Ishikawa (cell line): Measurements from ENCODE around the gene MTPN.

ENCODE experiments used
- CEBPB ChIP-seq: IDR thresholded peaks from 2 replicates; pipeline ENCODE4 v1.6.1; 2012
- CREB1 ChIP-seq: IDR thresholded peaks from 2 replicates; pipeline ENCODE4 v1.6.1; 2012; ENCODE audit warnings: low read depth
- EGR1 ChIP-seq: IDR thresholded peaks from 2 replicates; pipeline ENCODE4 v1.6.1; 2012
- EP300 ChIP-seq: IDR thresholded peaks from 2 replicates; pipeline ENCODE4 v1.6.1; 2012; ENCODE audit warnings: borderline replicate concordance
- FOXM1 ChIP-seq: IDR thresholded peaks from 2 replicates; pipeline ENCODE4 v1.6.1; 2012; ENCODE audit warnings: low read depth, borderline replicate concordance
- NFIC ChIP-seq: IDR thresholded peaks from 2 replicates; pipeline ENCODE4 v1.6.1; 2012
- RAD21 ChIP-seq: IDR thresholded peaks from 2 replicates; pipeline ENCODE4 v1.6.1; 2012; ENCODE audit warnings: low read depth
- REST ChIP-seq: IDR thresholded peaks from 2 replicates; pipeline ENCODE4 v1.6.1; 2012; ENCODE audit warnings: low read depth, mild to moderate bottlenecking
- TAF1 ChIP-seq: IDR thresholded peaks from 2 replicates; pipeline ENCODE4 v1.6.1; 2012; ENCODE audit warnings: low read depth, mild to moderate bottlenecking
- TCF12 ChIP-seq: IDR thresholded peaks from 2 replicates; pipeline ENCODE4 v1.6.1; 2012; ENCODE audit warnings: low read depth
- TEAD4 ChIP-seq: IDR thresholded peaks from 2 replicates; pipeline ENCODE4 v1.6.1; 2012
- USF1 ChIP-seq: IDR thresholded peaks from 2 replicates; pipeline ENCODE4 v1.6.1; 2012
- YY1 ChIP-seq: IDR thresholded peaks from 2 replicates; pipeline ENCODE4 v1.6.1; 2012; ENCODE audit warnings: low read depth
- ZBTB7A ChIP-seq: IDR thresholded peaks from 2 replicates; pipeline ENCODE4 v1.6.1; 2012; ENCODE audit warnings: low read depth
- TF ChIP-seq, protein P1 (sequence below): IDR thresholded peaks from 2 replicates; pipeline ENCODE4 v1.6.1; 2012

Gene MTPN

GRCh38 chr7:135888740-135889139 lies 88.4 kb downstream of the MTPN start:
- TF ChIP-seq RAD21 (no peak), REST (no peak), NFIC (no peak), EP300 (no peak), TAF1 (no peak), TCF12 (no peak), ZBTB7A (no peak), CEBPB (no peak), USF1 (no peak), FOXM1 (no peak), EGR1 (no peak)
- TF ChIP-seq, protein P1, sequence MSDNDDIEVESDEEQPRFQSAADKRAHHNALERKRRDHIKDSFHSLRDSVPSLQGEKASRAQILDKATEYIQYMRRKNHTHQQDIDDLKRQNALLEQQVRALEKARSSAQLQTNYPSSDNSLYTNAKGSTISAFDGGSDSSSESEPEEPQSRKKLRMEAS = no peak

GRCh38 chr7:135886345-135887132 lies 90.6 kb downstream of the MTPN start:
- TF ChIP-seq YY1 (no peak), TEAD4 (no peak), RAD21 (no peak), CREB1 (no peak), EP300 (no peak)
- TF ChIP-seq, protein P1 = no peak

DNA sequence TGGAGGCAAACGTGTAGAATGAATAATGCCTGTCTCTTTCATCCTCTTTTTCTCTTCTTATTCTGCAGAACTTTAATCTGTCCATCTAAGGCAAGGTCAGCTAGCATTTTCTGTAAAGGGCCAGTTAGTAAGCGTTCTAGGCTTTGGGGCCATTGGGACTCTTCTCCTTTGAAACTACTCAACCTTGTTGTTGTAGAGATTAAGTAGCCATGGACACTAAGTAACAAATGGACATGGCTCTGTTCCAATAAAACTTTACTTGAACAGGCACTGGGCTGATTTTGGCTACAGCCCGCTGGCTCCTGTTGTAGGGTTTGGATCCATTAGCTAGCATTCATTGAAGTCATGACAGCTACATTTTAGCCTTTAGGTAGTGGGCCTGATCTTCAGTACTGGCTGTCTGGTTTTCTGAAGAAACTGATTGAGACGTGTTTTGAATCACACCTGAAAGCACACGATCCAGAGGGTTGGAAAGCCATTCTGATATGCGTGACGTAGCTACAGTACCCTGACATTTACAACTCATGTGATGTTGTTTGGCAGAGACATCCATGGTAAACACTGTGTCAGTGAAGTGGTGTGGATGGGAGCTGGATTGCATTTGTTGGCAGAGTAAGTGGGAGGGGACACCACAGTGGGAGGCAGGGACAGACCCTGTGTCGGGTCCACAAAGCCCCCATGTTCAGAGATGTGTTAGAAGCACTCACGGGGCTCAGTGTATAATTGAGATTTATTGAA lies 92.5 kb downstream of the MTPN start:
- TF ChIP-seq TAF1 (no peak), RAD21 (no peak), YY1 (no peak)

- no peak for TF ChIP-seq CREB1
- TF ChIP-seq TEAD4 = no peak
- no peak for TF ChIP-seq REST
- no peak for TF ChIP-seq TAF1
- TF ChIP-seq, protein P1 = no peak
- TF ChIP-seq NFIC = no peak
- TF ChIP-seq TCF12 = no peak
- no peak for TF ChIP-seq RAD21
These were observed 97.9 kb downstream of the MTPN start for GRCh38 chr7:135879233-135879632.

DNA sequence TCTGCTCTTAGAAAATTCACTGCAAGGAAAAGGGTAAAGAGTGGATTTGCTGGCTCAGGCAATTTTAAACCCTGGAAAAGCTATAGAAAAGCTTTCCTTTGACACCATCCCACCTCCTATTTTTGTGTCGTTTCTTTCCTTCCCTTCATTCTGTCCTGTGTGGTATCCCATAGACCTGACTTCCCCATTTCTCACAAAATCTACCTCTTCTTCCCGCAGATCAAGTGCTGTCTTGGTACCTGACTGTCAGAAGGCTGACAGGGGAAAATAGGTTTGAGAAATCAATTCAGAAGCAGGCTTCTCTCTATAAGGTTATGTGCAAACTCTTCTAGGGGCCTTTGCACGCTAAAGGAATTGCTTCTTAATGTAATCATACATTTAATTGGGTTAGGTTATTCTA lies 98.9 kb downstream of the MTPN start:
- TF ChIP-seq REST = no peak
- no peak for TF ChIP-seq FOXM1
- no peak for TF ChIP-seq CREB1
- no peak for TF ChIP-seq TEAD4
- TF ChIP-seq TCF12 = no peak
- no peak for TF ChIP-seq YY1
- no peak for TF ChIP-seq TAF1
- TF ChIP-seq, protein P1 = no peak
- no peak for TF ChIP-seq EGR1
- TF ChIP-seq EP300 = no peak
- no peak for TF ChIP-seq CEBPB
- no peak for TF ChIP-seq RAD21
- no peak for TF ChIP-seq NFIC
- no peak for TF ChIP-seq USF1
- no peak for TF ChIP-seq ZBTB7A
